ENCODE results near the gene CCNDBP1. TPM values are rescaled to one million over a fixed set of nuclear protein-coding genes. Genes with fewer than 3 reads are reported as not detected.

Gene CCNDBP1
- total RNA-seq, 2 experiments from 2014 or later, result 92.3 to 103 TPM

- Histone ChIP-seq H3K36me3 (ENCODE audit: insufficient read depth, low read length) (no peaks in the 10 kb centered on the region), H3K4me1 (ENCODE audit: insufficient read depth, low read length) (no peaks in the 10 kb centered on the region), H3K27ac (ENCODE audit: low read depth in 1 of 2, low read length in 2 of 2) (no peak overlapping the region), H3K4me3 (ENCODE audit: low read length) (no peak overlapping the region), H3K9me3 (ENCODE audit: control insufficient read depth in 1 of 2, insufficient read depth in 1 of 2, low read length in 2 of 2) (no peaks in the 10 kb centered on the region), H3K27me3 (ENCODE audit: control insufficient read depth in 1 of 2, insufficient read depth in 2 of 2, low read length in 2 of 2) (peaks cover 0 to 13% of the 10 kb centered on the region in 2 experiments)
- Mint-ChIP-seq H3K36me3 (ENCODE audit: low read depth) (no peaks in the 10 kb centered on the region), H3K27ac (no peak overlapping the region), H3K4me3 (no peak overlapping the region), H3K27me3 (peaks cover 9% of the 10 kb centered on the region), H3K9me3 (no peaks in the 10 kb centered on the region), H3K4me1 (ENCODE audit: low read depth) (no peaks in the 10 kb centered on the region)
- TF ChIP-seq CTCF (IDR thresholded peaks at IDR 0.05), result no peak
- no peak for DNase-seq
- POLR2A ChIA-PET, result no interaction called here
- no peak for ATAC-seq (ENCODE audit: poor library complexity)
- intact Hi-C loops (cut with DNase I, micrococcal nuclease), result no loop called here
- CTCF ChIA-PET, result no interaction called here
These were observed 28.3 kb downstream of the CCNDBP1 start for GRCh38 chr15:43213466-43213865.

DNA sequence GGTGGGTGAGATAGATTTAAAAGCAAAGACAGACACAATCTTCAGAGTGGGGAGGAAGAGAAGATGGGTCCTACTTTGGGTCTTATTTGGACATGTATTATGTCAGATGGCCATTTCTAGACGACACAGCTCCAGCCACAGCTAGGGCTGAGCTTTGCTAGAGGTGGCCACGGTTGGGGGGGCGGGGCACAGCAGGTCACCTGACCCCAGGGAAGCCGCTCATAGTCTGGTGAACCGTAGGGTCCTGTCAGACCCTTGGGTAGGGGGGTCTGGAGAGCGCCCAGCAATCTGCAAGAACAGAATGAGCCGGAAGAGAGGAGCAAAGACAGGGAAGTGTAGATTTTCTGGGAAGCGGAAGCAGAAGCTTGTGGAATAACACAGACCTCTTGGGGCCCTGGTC is 29.0 kb downstream of the CCNDBP1 start:
- CTCF ChIA-PET, result no interaction called here
- POLR2A ChIA-PET, result no interaction called here
- no peaks in the 10 kb centered on the region for H3K9me3 ChIP-seq (ENCODE audit: control insufficient read depth in 1 of 2, insufficient read depth in 1 of 2, low read length in 2 of 2)
- H3K36me3 Mint-ChIP-seq (ENCODE audit: low read depth), result no peaks in the 10 kb centered on the region
- intact Hi-C loops (cut with DNase I, micrococcal nuclease), result no loop called here
- no peaks in the 10 kb centered on the region for H3K9me3 Mint-ChIP-seq
- no peak for TF ChIP-seq CTCF (IDR thresholded peaks at IDR 0.05)
- H3K4me1 Mint-ChIP-seq (ENCODE audit: low read depth), result no peaks in the 10 kb centered on the region
- no peaks in the 10 kb centered on the region for H3K36me3 ChIP-seq (ENCODE audit: insufficient read depth, low read length)
- H3K27ac ChIP-seq (ENCODE audit: low read depth in 1 of 2, low read length in 2 of 2), result no peak overlapping the region
- no peak overlapping the region for H3K4me3 Mint-ChIP-seq
- H3K4me3 ChIP-seq (ENCODE audit: low read length), result no peak overlapping the region
- H3K27ac Mint-ChIP-seq, result no peak overlapping the region
- H3K4me1 ChIP-seq (ENCODE audit: insufficient read depth, low read length), result no peaks in the 10 kb centered on the region
- no peak for ATAC-seq (ENCODE audit: poor library complexity)
- DNase-seq, result no peak
- H3K27me3 ChIP-seq (ENCODE audit: control insufficient read depth in 1 of 2, insufficient read depth in 2 of 2, low read length in 2 of 2), result peaks cover 2 to 6% of the 10 kb centered on the region in 2 experiments
- H3K27me3 Mint-ChIP-seq, result peaks cover 4% of the 10 kb centered on the region

DNA sequence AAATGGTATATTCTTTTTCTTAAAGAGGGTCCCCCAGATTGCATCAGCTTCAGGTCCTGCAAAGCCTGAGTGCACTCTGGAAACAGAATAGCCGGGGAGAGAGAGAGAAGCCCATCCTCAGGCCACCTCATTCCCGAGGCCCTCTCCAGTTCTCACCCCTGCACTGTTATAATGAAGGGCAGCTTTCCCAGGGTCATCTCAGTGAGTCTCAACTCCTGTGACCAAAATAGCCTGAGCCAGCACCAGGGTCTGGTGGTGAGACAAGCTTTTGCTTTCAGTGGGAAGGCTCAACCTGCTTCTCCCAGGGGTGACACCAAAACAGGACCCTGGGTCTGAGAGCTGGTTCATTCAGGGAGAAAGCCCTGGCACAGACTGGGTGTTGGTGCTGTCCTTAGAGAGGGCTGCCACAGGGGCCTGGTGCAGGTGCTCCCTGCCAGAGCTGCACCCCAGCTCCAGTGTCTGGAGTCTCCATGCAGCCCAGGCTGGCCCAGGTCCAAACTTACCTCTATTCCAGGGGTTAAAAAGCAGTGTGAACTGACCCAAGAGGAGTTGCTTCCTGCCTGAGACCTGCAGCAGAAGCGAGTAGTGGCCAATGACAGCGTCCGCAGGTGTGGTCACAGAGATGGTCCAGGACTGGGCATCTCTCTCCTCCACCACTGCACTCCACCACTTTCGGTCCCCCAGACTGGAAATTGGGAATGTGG is 29.5 kb downstream of the CCNDBP1 start:
- H3K9me3 ChIP-seq (ENCODE audit: control insufficient read depth in 1 of 2, insufficient read depth in 1 of 2, low read length in 2 of 2), result no peaks in the 10 kb centered on the region
- CTCF ChIA-PET, result no interaction called here
- H3K36me3 ChIP-seq (ENCODE audit: insufficient read depth, low read length), result no peaks in the 10 kb centered on the region
- Mint-ChIP-seq H3K4me3 (no peak overlapping the region), H3K9me3 (no peaks in the 10 kb centered on the region), H3K27me3 (no peaks in the 10 kb centered on the region), H3K4me1 (ENCODE audit: low read depth) (no peaks in the 10 kb centered on the region), H3K36me3 (ENCODE audit: low read depth) (no peaks in the 10 kb centered on the region), H3K27ac (no peak overlapping the region)
- H3K4me1 ChIP-seq (ENCODE audit: insufficient read depth, low read length), result no peaks in the 10 kb centered on the region
- intact Hi-C loops (cut with DNase I, micrococcal nuclease), result no loop called here
- no peak for ATAC-seq (ENCODE audit: poor library complexity)
- H3K27me3 ChIP-seq (ENCODE audit: control insufficient read depth in 1 of 2, insufficient read depth in 2 of 2, low read length in 2 of 2), result peaks cover 0 to 2% of the 10 kb centered on the region in 2 experiments
- no peak overlapping the region for H3K27ac ChIP-seq (ENCODE audit: low read depth in 1 of 2, low read length in 2 of 2)
- POLR2A ChIA-PET, result no interaction called here
- TF ChIP-seq CTCF (IDR thresholded peaks at IDR 0.05), result no peak
- H3K4me3 ChIP-seq (ENCODE audit: low read length), result no peak overlapping the region
- DNase-seq, result no peak
